ENCODE results near the gene SHROOM3.

SHROOM3 gene

DNA sequence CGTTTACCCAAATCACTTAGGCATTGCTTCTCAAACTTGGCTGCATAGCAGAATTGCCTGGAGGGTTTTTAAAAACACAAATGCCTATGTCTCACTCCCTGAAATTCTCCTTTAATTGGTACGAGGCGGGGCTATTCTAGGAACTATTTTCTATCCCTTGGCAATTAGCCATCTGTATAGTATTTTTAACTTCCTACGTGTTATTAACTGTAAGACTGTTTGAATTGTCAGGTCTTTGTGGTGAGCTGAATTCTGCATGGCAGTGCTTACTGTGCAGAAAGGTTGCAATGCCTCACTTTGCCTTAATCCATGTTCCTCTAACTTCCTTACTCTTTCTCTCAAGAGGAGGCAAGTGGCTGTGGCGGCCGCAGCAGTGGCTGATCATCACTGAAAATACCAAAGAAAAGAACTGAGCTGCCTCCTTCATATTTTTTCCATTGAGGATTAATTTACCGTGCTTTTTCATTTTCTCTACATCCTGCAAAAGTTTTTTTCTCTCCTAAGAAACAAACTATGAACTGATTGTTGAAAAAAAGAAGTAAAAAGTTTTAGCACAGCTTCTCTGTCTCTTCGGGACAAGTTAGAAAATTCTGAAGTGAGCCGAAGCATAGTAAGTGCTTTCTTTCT lies at the start of gene SHROOM3:
TSS of gene SHROOM3 (plus strand) at position 329 of the 627 bp plus-strand sequence. CDS start 824 bp downstream, outside the sequence.
- TF ChIP-seq, protein P1, sequence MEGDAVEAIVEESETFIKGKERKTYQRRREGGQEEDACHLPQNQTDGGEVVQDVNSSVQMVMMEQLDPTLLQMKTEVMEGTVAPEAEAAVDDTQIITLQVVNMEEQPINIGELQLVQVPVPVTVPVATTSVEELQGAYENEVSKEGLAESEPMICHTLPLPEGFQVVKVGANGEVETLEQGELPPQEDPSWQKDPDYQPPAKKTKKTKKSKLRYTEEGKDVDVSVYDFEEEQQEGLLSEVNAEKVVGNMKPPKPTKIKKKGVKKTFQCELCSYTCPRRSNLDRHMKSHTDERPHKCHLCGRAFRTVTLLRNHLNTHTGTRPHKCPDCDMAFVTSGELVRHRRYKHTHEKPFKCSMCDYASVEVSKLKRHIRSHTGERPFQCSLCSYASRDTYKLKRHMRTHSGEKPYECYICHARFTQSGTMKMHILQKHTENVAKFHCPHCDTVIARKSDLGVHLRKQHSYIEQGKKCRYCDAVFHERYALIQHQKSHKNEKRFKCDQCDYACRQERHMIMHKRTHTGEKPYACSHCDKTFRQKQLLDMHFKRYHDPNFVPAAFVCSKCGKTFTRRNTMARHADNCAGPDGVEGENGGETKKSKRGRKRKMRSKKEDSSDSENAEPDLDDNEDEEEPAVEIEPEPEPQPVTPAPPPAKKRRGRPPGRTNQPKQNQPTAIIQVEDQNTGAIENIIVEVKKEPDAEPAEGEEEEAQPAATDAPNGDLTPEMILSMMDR (IDR thresholded peaks at IDR 0.05), result no peak
- TF ChIP-seq ZFX (IDR thresholded peaks at IDR 0.05; ENCODE audit: borderline replicate concordance), result no peak
- no peak within 1 kb of the TSS for H3K27ac ChIP-seq

DNA sequence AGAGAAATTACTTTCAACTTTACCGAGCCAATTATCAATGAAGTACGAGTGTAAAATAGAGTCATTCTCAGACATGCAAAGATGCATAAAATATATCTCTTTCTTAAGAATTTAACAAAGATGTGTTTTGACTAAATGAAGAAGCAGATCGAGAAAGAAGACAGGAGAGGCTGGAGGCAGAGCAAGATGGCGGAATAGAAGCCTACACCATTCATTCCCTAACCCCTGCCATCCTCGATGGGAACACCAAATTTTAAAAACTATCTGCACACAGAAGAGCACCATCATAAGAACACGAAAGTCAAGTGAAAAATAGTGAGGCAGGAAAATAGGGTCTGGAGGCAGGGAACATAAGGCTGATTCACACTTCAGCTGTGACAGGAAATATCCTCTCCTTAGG lies 49.1 kb upstream of the SHROOM3 start:
- no peak for TF ChIP-seq ZFX (IDR thresholded peaks at IDR 0.05; ENCODE audit: borderline replicate concordance)
- TF ChIP-seq, protein P1 (IDR thresholded peaks at IDR 0.05), result no peak
- H3K27ac ChIP-seq, result no peak overlapping the region

DNA sequence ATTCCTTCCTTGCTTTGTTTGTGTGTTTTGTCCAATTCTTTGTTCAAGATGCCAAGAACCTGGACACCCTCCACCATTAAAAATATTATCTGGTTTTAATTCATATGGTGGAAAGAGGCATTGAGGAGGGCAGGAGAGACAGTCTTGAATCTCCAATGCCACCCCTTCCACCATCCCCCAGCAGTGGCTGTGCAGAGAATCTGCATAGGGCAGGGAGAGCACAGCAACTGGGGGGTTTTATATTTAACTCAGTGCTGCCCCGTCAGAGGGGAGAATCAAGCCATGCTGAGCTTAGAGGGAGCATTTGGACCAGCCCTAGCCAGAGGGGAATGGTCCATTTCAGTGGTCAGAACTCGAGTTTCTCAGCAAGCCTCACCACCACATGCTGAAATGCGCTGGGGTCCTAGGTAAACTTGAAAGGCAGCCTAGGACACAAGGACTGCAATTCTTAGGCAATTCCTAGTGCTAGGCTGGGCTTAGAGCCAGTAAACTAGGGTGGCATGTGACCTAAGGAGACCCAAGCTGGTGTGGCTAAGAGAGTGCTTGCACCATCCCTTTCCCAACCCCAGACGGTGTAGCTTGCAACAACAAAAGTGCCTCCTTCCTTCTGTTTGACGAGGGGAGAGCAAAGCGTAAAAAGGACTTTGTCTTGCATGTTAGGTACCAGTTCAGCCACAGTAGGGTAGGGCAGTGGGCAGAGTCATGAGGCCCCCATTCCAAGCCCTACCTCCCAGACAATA lies 48.3 kb upstream of the SHROOM3 start:
- no peak for TF ChIP-seq ZFX (IDR thresholded peaks at IDR 0.05; ENCODE audit: borderline replicate concordance)
- TF ChIP-seq, protein P1 (IDR thresholded peaks at IDR 0.05), result no peak
- no peak overlapping the region for H3K27ac ChIP-seq

DNA sequence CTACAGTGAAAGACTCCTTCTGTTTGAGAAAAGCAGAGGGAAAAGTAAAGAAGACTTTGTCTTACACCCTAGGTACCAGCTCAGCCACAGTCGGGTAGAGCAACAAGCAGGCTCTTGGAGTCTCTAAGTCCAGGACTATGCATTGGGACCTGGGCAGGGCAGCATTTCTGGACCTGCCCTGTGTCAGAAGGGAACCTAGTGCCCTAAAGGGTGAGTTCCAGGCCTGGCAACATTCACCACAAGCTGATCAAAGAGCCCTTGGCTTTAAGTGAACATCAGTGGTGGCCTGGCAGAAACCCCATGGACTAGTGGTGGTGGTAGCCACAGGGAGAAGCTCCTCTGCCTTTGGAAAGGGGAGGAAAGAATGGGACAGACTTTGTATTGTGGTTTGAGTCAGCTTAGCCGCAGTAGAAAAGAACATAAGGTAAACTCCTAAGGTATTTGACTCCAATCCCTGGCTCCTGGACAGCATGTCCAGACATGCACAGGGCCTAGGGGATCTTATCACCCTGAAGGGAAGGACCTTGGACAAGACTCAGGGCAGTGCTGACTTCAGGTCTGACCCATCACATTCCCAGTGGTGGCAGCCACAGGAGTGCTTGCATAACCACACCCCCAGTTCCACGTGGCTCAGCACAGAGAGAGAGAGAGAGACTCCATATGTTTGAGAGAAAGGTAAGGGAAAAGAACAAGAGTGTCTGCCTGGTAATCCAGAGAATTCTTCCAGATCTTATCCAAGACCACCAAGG lies 46.7 kb upstream of the SHROOM3 start:
- no peak overlapping the region for H3K27ac ChIP-seq
- TF ChIP-seq, protein P1 (IDR thresholded peaks at IDR 0.05), result no peak
- TF ChIP-seq ZFX (IDR thresholded peaks at IDR 0.05; ENCODE audit: borderline replicate concordance), result no peak

DNA sequence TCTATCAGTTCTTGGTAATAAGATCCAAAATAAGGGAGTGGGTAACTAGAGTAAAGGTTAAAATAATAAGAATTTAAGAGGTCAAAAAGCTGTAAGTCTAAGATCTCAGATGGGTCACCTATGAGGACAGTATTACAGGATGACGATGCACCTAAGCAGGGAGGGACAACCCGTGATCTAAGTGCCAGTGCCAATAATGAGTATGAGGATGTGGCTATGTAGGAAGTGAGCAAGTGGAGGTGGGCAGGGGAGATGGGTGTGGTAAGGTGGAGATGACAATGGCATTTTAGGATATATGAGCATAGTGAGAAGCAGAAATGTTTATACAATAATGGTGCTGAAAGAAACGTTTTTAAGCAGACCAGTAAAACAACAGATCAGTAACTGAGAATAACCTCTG lies 33.4 kb upstream of the SHROOM3 start:
- no peak overlapping the region for H3K27ac ChIP-seq
- TF ChIP-seq ZFX (IDR thresholded peaks at IDR 0.05; ENCODE audit: borderline replicate concordance), result no peak
- TF ChIP-seq, protein P1 (IDR thresholded peaks at IDR 0.05), result no peak

DNA sequence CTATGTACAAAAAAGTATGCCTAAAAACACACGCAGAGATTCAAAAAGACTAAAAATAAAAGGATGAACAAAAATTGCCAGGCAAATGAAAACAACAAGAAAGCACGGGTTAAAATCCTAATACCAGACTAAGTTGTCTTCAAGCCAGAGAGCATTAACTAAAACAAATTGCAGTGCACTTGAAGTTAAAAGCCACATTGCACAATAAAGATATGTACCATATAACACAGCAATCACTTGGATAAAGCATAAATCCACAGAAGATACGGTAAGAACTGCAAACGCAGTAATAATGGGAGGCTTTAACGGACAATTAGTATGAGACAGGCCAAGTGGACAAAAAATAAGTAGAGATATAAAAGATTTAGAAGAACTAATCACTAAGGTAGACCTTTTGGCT lies 28.9 kb upstream of the SHROOM3 start:
- H3K27ac ChIP-seq, result no peak overlapping the region
- TF ChIP-seq, protein P1 (IDR thresholded peaks at IDR 0.05), result no peak
- no peak for TF ChIP-seq ZFX (IDR thresholded peaks at IDR 0.05; ENCODE audit: borderline replicate concordance)
